Smooth muscle cell (in vitro differentiated cells): ENCODE results near the gene RPGRIP1L. TPM values are rescaled to one million over a fixed set of nuclear protein-coding genes. Genes with fewer than 3 reads are reported as not detected.
A peak's percentile ranks its signal among the peaks of the same experiment; 100 is the strongest.

Source experiments
- DNase-seq: peaks from one replicate; lab custom pipeline; 2025; ENCODE audit not compliant: unreplicated experiment; lab: John Stamatoyannopoulos, UW
- H2AFZ ChIP-seq: fragments of 200-600 bp; sonication (generic); 2 replicates; pipeline ENCODE4 v1.6.0; 2016; ENCODE audit warnings: antibody characterized with exemption, low read depth, mild to moderate bottlenecking
- H3F3A ChIP-seq: fragments of 200-600 bp; sonication (generic); 2 replicates; pipeline ENCODE4 v1.6.0; 2017; ENCODE audit warnings: antibody characterized with exemption, low read depth
- H3K27ac ChIP-seq: fragments of 200-600 bp; sonication (generic); 2 replicates; pipeline ENCODE4 v1.5.1; 2016; ENCODE audit warnings: low read depth, mild to moderate bottlenecking
- H3K27me3 ChIP-seq: fragments of 200-600 bp; sonication (generic); 2 replicates; pipeline ENCODE4 v1.6.1; 2016; ENCODE audit warnings: low read depth, mild to moderate bottlenecking
- H3K36me3 ChIP-seq: fragments of 200-600 bp; sonication (generic); 2 replicates; pipeline ENCODE4 v1.5.1; 2016; ENCODE audit warnings: low read depth
- H3K4me1 ChIP-seq: fragments of 200-600 bp; sonication (generic); 2 replicates; pipeline ENCODE4 v1.5.1; 2016; ENCODE audit warnings: low read depth
- H3K4me2 ChIP-seq: fragments of 200-600 bp; sonication (generic); 2 replicates; pipeline ENCODE4 v1.6.0; 2016; ENCODE audit warnings: mild to moderate bottlenecking
- H3K4me3 ChIP-seq: fragments of 200-600 bp; sonication (generic); 2 replicates; pipeline ENCODE4 v1.5.1; 2016; ENCODE audit warnings: mild to moderate bottlenecking
- H3K79me2 ChIP-seq: fragments of 200-600 bp; sonication (generic); 2 replicates; pipeline ENCODE4 v1.6.0; 2016; ENCODE audit warnings: low read depth, mild to moderate bottlenecking
- H3K9ac ChIP-seq: fragments of 200-600 bp; sonication (generic); 2 replicates; pipeline ENCODE4 v1.6.0; 2016; ENCODE audit warnings: low read depth
- H3K9me3 ChIP-seq: fragments of 200-600 bp; sonication (generic); replicated peaks from 2 replicates; pipeline ENCODE4 v1.5.1; 2016; ENCODE audit warnings: low read depth
- H4K20me1 ChIP-seq: fragments of 200-600 bp; sonication (generic); 2 replicates; pipeline ENCODE4 v1.6.0; 2016; ENCODE audit warnings: low read depth
- CTCF ChIP-seq: fragments of 200-600 bp; sonication (generic); IDR thresholded peaks from 2 replicates; pipeline ENCODE4 v1.5.1; 2017; ENCODE audit warnings: borderline replicate concordance, mild to moderate bottlenecking, antibody characterized with exemption; ENCODE audit not compliant: insufficient read depth, poor library complexity, severe bottlenecking
- WGBS: methylation state at CpG from one replicate; pipeline ENCODE4 v1.1.7; 2016; ENCODE audit warnings: low lambda C conversion rate; 5-methylcytosine and 5-hydroxymethylcytosine counted together
- polyA plus RNA-seq: library from polyadenylated mRNA; unstranded; fragments of >200 nt; fragmentation: Nextera tagmentation; extraction: Ambion mirVana; gene quantifications from 2 replicates; pipeline ENCODE4 v1.2.1, GENCODE V29; 2016
- total RNA-seq: library from RNA; depleted of rRNA; stranded (reverse); fragments of >200 nt; gene quantifications from 2 replicates; pipeline ENCODE4 v1.2.3, GENCODE V29; 2014

RPGRIP1L gene
- total and polyA plus RNA-seq, 2 experiments from 2014 or later = 5.8 to 11.6 TPM

GRCh38 chr16:53672461-53672860, 31.2 kb downstream of the RPGRIP1L start:
- TF ChIP-seq CTCF = no peak

GRCh38 chr16:53668869-53669268, 34.8 kb downstream of the RPGRIP1L start:
- no peaks in the 10 kb centered on the region for H4K20me1 ChIP-seq
- H3K27me3 ChIP-seq = no peaks in the 10 kb centered on the region
- H3K4me1 ChIP-seq = peaks cover 18% of the 10 kb centered on the region
- no peak for TF ChIP-seq CTCF
- 88% methylated on average over 2 of the region's 2 CpGs for WGBS
- DNase-seq = no peak
- H3K36me3 ChIP-seq = no peaks in the 10 kb centered on the region
- H3K27ac ChIP-seq = no peak overlapping the region
- no peak overlapping the region for H2AFZ ChIP-seq
- no peak overlapping the region for H3K4me2 ChIP-seq
- no peak overlapping the region for H3K9ac ChIP-seq
- H3K4me3 ChIP-seq = no peak overlapping the region
- no peaks in the 10 kb centered on the region for H3K79me2 ChIP-seq
- H3K9me3 ChIP-seq = no peaks in the 10 kb centered on the region
- peaks cover 9% of the 10 kb centered on the region for H3F3A ChIP-seq

More at GRCh38 chr16:53672461-53672860, 31.2 kb downstream of the RPGRIP1L start:
- Histone ChIP-seq H3K36me3 (no peaks in the 10 kb centered on the region), H3K9ac (no peak overlapping the region), H3F3A (no peaks in the 10 kb centered on the region), H3K4me2 (peak overlapping the region; percentile 60), H3K9me3 (no peaks in the 10 kb centered on the region), H3K27ac (no peak overlapping the region), H3K79me2 (no peaks in the 10 kb centered on the region), H4K20me1 (no peaks in the 10 kb centered on the region), H2AFZ (no peak overlapping the region), H3K4me1 (peaks cover 8% of the 10 kb centered on the region), H3K4me3 (no peak overlapping the region), H3K27me3 (no peaks in the 10 kb centered on the region)
- no peak for DNase-seq

- Histone ChIP-seq H3K9me3 (no peaks in the 10 kb centered on the region), H3K4me3 (no peak overlapping the region), H3K36me3 (no peaks in the 10 kb centered on the region), H4K20me1 (no peaks in the 10 kb centered on the region), H3K27me3 (no peaks in the 10 kb centered on the region), H3K4me1 (peaks cover 9% of the 10 kb centered on the region), H3K27ac (peak overlapping the region; percentile 27), H3K4me2 (peak overlapping the region; percentile 54), H2AFZ (no peak overlapping the region), H3F3A (peaks cover 9% of the 10 kb centered on the region), H3K79me2 (no peaks in the 10 kb centered on the region), H3K9ac (no peak overlapping the region)
- DNase-seq = no peak
- no peak for TF ChIP-seq CTCF
- 55% methylated on average over 3 of the region's 3 CpGs for WGBS
Observed at GRCh38 chr16:53666786-53667415, 36.8 kb downstream of the RPGRIP1L start.
